Measurements from ENCODE around the gene STK32A.

- no peak for TF ChIP-seq CTCF (conservative IDR thresholded peaks at IDR 0.05)
- TF ChIP-seq ZFX (IDR thresholded peaks at IDR 0.05): no peak
Observed at GRCh38 chr5:147204576-147204975, 30.2 kb upstream of the STK32A start.

Measured in C4-2B (cell line).